Lower lobe of right lung (tissue), 2 donors: ENCODE data around the gene CDK15. TPM values are rescaled to one million over a fixed set of nuclear protein-coding genes. Genes with fewer than 3 reads are reported as not detected.

Experiments
- ATAC-seq, 2 donors: fragments of 200-7000 bp; cut with Tn5 transposase; one replicate each; pipeline ENCODE4 v1.9.1; 2020 to 2022; ENCODE audit warnings: mild to moderate bottlenecking in 2 of 2, moderate library complexity in 2 of 2
- DNase-seq: peaks from one replicate; pipeline ENCODE4 v3.0.0-alpha.2; 2020
- H3K27ac ChIP-seq: fragments of 200-600 bp; one replicate; pipeline ENCODE4 v1.8.0; 2022
- H3K27me3 ChIP-seq: fragments of 200-600 bp; one replicate; pipeline ENCODE4 v1.8.0; 2022; ENCODE audit warnings: low read depth
- H3K36me3 ChIP-seq: fragments of 200-600 bp; one replicate; pipeline ENCODE4 v1.8.0; 2022; ENCODE audit warnings: mild to moderate bottlenecking
- H3K4me1 ChIP-seq: fragments of 200-600 bp; one replicate; pipeline ENCODE4 v1.8.0; 2022
- H3K4me3 ChIP-seq: fragments of 200-600 bp; one replicate; pipeline ENCODE4 v1.8.0; 2022; ENCODE audit warnings: mild to moderate bottlenecking
- H3K9me3 ChIP-seq: fragments of 200-600 bp; one replicate; pipeline ENCODE4 v1.8.0; 2022
- intact Hi-C: fragments of 100-400 bp; cut with DNase I; formaldehyde crosslinking; loops from one replicate; pipeline ENCODE4 v1.11.0; 2022
- total RNA-seq: library from RNA; stranded (reverse); fragmentation: NEBNext Ultra II Directional; extraction: Animal tissue kit (Norgen Biotek cat#: 25700); gene quantifications from one replicate; pipeline ENCODE4 v1.2.1, GENCODE V29; 2021
- TF ChIP-seq, protein P1 (sequence below): fragments of 200-600 bp; IDR thresholded peaks from one replicate; pipeline ENCODE4 v1.8.0; 2022; ENCODE audit warnings: antibody characterized with exemption, mild to moderate bottlenecking
- donor health status: DM: no; HTN: yes; CAD: no; lungs with severe emphysema.

Gene CDK15
- total RNA-seq, 1 donor from 2014 or later: 4.5 TPM

DNA sequence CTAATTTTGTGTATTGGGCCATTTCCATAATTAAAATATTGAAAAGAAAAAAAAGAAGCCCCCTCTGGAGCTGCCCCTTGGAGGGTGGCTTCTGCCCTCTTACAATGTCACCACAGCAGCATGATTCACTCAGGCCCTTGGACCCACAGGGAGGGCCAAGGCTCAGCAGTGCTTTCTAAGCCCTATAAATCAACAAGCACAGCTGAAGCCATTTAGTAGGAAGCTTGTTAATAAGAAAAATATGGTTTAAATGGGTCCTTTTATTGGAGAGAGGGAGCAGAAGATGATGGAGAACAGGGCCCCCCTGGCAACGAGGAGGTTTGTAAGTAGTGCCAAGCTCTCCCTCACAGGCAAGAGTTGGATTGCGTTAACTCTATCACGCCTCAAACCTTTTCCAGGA is 119.7 kb downstream of the CDK15 start:
- no peaks in the 10 kb centered on the region for H3K36me3 ChIP-seq
- H3K9me3 ChIP-seq: no peaks in the 10 kb centered on the region
- no peak overlapping the region for H3K27ac ChIP-seq
- no peak for DNase-seq
- H3K4me3 ChIP-seq: no peak overlapping the region
- TF ChIP-seq, protein P1, sequence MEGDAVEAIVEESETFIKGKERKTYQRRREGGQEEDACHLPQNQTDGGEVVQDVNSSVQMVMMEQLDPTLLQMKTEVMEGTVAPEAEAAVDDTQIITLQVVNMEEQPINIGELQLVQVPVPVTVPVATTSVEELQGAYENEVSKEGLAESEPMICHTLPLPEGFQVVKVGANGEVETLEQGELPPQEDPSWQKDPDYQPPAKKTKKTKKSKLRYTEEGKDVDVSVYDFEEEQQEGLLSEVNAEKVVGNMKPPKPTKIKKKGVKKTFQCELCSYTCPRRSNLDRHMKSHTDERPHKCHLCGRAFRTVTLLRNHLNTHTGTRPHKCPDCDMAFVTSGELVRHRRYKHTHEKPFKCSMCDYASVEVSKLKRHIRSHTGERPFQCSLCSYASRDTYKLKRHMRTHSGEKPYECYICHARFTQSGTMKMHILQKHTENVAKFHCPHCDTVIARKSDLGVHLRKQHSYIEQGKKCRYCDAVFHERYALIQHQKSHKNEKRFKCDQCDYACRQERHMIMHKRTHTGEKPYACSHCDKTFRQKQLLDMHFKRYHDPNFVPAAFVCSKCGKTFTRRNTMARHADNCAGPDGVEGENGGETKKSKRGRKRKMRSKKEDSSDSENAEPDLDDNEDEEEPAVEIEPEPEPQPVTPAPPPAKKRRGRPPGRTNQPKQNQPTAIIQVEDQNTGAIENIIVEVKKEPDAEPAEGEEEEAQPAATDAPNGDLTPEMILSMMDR: no peak
- intact Hi-C loops: no loop called here
- no peaks in the 10 kb centered on the region for H3K4me1 ChIP-seq
- ATAC-seq: no peak
- no peaks in the 10 kb centered on the region for H3K27me3 ChIP-seq

DNA sequence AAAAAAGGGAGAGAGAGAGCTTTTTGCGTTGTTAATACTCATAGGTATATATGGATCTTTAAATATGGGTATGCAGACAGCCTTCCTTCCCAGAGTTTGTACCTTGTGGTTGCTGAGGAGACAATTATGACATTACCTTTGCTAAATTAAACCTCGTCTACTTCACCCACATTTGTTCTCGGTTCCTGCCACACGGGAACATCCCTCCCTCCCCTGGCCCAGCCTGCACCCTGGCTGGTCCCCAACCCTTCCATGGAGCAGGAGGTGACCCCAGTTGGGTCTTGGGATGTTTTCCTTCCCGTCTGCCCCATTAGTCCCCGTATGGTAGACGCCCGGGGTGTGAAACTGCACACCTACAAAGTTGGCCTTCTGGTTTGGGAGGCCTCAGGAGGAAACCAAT is 122.0 kb downstream of the CDK15 start:
- DNase-seq: no peak
- TF ChIP-seq, protein P1: no peak
- intact Hi-C loops: no loop called here

DNA sequence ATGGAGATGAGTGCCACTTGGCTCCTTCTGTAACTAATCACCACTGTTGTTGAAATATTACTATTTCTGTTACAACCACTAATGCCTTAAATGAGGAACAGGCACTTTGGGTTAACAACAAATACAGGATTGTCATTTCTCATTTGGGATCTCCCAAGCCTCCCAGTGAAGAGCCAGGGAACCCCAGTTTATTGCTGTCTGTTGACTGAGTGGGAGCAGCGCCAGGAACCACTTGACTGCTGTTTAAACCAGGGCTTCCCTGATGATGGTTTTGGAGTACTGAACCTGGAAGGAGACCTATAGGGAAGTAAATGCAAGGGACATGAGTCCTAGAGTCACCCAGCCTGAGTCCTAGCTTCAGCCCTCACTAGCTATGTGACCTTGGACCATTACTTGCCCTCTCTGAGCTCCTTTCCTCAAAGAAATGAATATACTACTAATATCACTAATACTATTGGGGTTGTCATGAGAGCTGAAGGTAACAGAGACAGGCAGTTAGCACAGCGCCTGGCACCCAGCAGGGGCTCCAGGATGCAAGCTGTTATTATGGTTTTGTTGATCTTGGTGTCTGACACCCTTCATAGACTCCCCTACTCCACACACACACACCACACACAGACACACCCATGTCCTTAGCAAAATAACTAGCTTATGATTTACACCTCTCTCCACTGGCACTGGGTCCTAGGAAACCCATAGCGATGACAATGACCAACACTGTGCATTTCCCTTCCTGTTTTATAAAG is 123.1 kb downstream of the CDK15 start:
- ATAC-seq: no peak
- TF ChIP-seq, protein P1: no peak

More for the DNA sequence above, 122.0 kb downstream of the CDK15 start:
- no peak overlapping the region for H3K27ac ChIP-seq
- no peak overlapping the region for H3K4me3 ChIP-seq
- H3K27me3 ChIP-seq: no peaks in the 10 kb centered on the region
- H3K36me3 ChIP-seq: no peaks in the 10 kb centered on the region
- ATAC-seq: no peak
- H3K4me1 ChIP-seq: no peaks in the 10 kb centered on the region
- no peaks in the 10 kb centered on the region for H3K9me3 ChIP-seq

DNA sequence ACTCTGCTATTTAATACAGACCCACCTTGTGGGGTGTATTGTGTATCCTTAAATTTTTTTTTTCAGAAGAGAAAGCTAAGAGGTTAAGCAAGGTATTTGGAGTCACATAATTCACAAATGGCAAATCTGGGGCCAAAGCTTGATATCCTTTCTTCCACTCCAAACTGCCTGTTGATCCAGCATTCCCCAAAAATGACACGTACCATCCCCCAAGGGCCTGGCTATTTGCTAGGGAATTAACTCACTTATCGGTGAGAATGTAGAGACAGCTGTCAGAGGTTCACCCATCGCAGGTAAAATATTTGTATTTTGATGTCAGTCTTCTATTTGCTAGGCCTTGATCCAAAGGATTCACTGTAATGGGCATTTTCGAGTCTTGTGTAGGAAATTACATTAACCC is 123.7 kb downstream of the CDK15 start:
- no peaks in the 10 kb centered on the region for H3K9me3 ChIP-seq
- H3K27me3 ChIP-seq: no peaks in the 10 kb centered on the region
- ATAC-seq (no peak), DNase-seq (no peak)
- H3K4me3 ChIP-seq: no peak overlapping the region
- intact Hi-C loops: no loop called here
- no peak overlapping the region for H3K27ac ChIP-seq
- H3K4me1 ChIP-seq: no peaks in the 10 kb centered on the region
- H3K36me3 ChIP-seq: no peaks in the 10 kb centered on the region
- TF ChIP-seq, protein P1: no peak

More for the DNA sequence above, 123.1 kb downstream of the CDK15 start:
- DNase-seq: no peak
- Histone ChIP-seq H3K27ac (no peak overlapping the region), H3K4me3 (no peak overlapping the region), H3K4me1 (no peaks in the 10 kb centered on the region), H3K9me3 (no peaks in the 10 kb centered on the region), H3K27me3 (no peaks in the 10 kb centered on the region), H3K36me3 (no peaks in the 10 kb centered on the region)
- intact Hi-C loops: no loop called here

DNA sequence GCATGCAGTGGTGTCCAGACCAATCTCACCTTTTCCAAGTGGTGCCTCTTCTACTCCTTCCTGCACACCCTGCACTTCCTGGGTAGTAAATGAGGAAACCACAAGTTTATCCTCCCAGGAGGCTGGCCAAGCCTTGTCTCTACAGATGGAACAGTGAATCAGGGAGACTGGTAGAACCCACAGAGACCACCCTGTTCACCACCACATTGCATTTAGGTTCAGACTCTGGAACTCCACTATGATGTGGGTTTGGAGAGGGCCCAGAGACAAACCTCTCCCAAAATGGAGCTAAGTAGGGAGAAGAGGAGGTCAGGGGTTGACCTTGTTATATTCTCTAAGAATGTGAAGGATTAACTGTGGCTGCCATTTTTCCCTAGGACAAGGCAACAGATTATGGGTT is 124.5 kb downstream of the CDK15 start:
- no peak overlapping the region for H3K27ac ChIP-seq
- H3K36me3 ChIP-seq: no peaks in the 10 kb centered on the region
- no peak for DNase-seq
- no peaks in the 10 kb centered on the region for H3K9me3 ChIP-seq
- TF ChIP-seq, protein P1: no peak
- H3K27me3 ChIP-seq: no peaks in the 10 kb centered on the region
- ATAC-seq: no peak
- no peak overlapping the region for H3K4me3 ChIP-seq
- no peaks in the 10 kb centered on the region for H3K4me1 ChIP-seq
- intact Hi-C loops: no loop called here
